ENCODE data around the gene CCDC127.

CCDC127 gene

GRCh38 chr5:157126-157715 lies 60.7 kb downstream of the CCDC127 start:
- DNase-seq (ENCODE audit: low read depth), result no peak

DNA sequence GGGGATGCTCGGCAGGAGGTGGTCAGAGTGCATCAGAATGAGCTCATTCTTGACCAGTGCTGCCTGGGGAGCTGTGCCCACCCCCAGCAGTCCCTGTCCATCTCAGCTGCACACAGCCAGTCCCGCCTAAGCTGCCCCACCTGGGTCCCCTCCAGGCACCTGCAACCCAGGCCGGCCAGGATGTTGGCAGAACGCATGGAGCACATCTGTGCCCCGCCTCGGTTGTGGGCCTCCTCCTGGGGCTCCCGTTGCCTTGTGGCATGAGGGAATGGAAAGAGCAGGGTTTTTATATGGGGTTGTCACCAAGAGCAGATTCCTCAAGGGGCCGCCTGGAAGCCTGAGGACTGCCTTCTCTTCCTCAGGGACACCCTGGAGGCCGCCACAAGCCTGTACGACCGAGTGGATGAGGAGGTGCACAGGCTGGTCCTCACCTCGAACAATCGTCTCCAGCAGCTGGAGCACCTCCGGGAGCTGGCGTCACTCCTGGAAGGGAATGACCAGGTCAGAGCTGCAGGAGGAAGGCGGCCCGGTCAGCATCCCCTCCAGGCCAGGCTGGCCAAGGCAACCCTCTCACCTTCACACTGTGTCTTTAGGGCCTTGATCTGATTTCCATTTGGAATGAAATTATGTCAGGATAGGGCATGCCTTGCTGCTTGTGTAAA lies 61.4 kb downstream of the CCDC127 start:
- DNase-seq (ENCODE audit: low read depth), result no peak

- DNase-seq (ENCODE audit: low read depth), result no peak
These were observed 62.1 kb downstream of the CCDC127 start for GRCh38 chr5:155651-156410.

- no peak for DNase-seq (ENCODE audit: low read depth)
These were observed 63.1 kb downstream of the CCDC127 start for GRCh38 chr5:154826-155225.

DNA sequence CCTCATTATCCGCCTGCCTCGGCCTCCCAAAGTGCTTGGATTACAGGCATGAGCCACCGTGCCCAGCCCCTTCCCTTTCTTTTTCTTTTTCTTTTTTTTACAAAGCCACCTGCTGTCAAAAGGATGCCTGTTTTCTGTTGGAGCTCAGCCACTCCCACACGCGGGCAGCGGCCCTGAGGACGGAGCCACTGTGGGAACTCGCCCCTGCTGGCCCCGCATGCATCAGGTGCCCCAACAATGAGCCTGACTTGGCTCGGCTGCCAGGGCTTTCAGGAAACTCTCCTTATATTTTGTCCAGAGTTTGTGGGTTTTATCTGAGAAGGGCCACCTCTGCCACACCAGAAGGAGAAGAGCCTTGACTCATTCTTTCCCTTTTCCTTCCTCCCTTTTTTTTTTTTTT lies 63.7 kb downstream of the CCDC127 start:
- no peak for DNase-seq (ENCODE audit: low read depth)

GRCh38 chr5:153256-153655 lies 64.7 kb downstream of the CCDC127 start:
- no peak for DNase-seq (ENCODE audit: low read depth)

- no peak for DNase-seq (ENCODE audit: low read depth)
These were observed 65.9 kb downstream of the CCDC127 start for GRCh38 chr5:152077-152476.

DNA sequence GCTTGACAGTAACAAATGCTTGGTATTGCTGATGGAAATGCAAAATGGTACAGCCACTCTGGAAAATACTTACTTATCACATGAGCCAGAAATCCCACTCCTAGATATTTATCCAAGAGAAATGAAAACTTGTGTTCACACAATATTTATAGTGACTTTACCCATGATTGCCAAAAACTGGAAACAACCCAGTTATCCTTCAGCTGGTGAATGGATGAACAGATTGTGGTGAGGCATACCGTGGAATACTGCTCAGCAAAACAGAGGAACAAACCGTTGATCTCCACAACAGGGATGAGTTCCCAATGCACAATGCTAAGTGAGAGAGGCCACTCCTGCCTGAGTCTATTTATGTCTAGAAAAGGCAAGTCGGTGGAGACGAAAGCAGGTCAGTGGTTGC lies 67.2 kb downstream of the CCDC127 start:
- no peak for DNase-seq (ENCODE audit: low read depth)

DNA sequence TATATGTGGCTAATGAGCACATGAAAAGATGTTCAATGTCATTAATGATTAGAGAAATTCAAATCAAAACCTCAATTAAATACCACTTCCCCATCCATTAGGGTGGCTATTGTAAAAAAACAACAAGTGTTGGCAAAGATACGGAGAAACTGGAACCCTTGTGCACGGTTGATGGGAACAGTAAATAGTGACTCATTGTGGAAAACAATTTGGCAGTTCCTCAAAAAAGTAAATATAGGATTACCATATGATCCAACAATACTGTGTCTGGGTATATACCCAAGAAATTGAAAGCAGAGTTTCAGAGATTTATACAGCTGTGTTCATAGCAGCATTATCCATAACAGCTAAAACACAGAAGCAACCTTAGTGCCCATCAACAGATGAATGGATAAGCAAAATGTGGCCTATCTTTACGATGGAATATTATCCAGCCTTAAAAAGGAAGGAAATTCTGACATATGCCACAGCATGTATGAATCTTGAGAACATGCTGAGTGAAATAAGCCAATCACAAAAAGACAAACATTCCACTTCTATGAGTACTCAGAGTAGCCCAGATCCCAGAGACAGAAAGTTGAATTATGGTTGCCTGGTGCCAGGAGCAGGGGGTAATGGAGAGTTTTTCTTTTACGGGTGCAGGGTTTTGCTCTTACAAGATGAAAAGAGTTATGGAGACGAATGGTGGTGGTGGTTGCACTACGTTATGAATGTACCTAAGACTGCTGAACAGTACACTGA lies 68.0 kb downstream of the CCDC127 start:
- DNase-seq (ENCODE audit: low read depth), result no peak

DNA sequence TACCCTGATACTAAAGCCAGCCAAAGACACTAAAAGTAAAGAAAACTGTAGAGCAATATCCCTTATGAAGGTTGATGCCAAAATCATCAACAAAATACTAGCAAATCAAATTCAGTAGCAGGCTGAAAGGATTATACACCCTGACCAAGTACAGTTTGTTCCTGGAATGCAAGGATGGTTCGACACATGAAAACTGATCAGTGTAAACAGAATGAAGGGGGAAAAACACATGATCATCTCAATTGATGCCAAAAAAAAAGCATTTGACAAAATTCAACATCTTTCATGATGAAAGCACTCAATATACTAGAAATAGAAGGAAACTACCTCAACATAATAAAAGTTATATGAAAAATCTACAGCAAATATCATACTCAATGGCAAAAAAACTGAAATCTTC lies 70.2 kb downstream of the CCDC127 start:
- no peak for DNase-seq (ENCODE audit: low read depth)
